ENCODE measurements around the gene MAP9. TPM values are rescaled to one million over a fixed set of nuclear protein-coding genes. Genes with fewer than 3 reads are reported as not detected.

MAP9 gene
- total and polyA plus RNA-seq, 7 donors, result 0.08 to 0.90 (median 0.39) TPM

DNA sequence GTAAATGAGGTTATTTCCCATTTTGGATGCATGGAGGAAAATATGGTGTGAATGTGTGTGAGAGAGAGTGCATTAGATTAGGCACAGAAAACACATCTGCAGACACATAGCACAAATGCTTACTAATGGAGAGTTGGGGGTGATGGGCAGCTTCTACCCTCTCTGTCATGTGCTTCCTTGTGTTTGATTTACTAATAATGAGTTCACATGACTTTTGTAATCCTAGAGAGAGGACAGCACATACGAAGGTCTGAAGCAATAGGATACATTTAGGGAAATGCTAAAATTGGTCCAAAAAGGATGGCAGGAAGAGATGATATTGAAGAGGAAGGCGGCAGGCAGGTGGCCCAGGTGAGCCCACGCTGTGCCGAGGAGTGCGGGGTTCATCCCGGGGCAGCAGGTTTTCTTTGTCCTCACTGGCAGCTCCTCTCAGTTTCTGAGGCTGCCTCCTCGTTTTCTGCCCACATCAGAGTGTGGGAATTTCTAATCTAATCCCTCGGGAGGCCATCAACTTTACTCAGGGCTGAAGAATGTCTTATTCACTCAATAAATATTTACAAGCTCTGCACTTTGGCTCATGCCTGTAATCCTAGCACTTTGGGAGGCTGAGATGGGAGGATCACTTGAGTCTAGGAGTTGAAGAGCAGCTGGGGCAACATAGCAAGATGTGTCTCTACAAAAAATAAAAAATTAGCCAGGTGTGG lies 15.9 kb upstream of the MAP9 start:
- no peaks in the 10 kb centered on the region for H3K27me3 ChIP-seq (ENCODE audit: insufficient read depth in 3 of 3, low read length in 2 of 3)
- H3K9me3 ChIP-seq, result no peaks in the 10 kb centered on the region
- no peak overlapping the region for H3K27ac ChIP-seq
- no peaks in the 10 kb centered on the region for H3K4me1 ChIP-seq
- no peak for DNase-seq
- intact Hi-C loops (cut with DNase I), result no loop called here
- no peak overlapping the region for H3K4me3 ChIP-seq
- no peak for ATAC-seq
- WGBS, 3 donors, result 53 to 61% (median 57%) methylated on average over 8 of the region's 8 CpGs
- no peaks in the 10 kb centered on the region for H3K36me3 ChIP-seq (ENCODE audit: insufficient read depth in 1 of 2, low read depth in 1 of 2)
- TF ChIP-seq CTCF (IDR thresholded peaks at IDR 0.05), result no peak

- intact Hi-C loops (cut with DNase I), result no loop called here
- H3K4me3 ChIP-seq, result no peak overlapping the region
- DNase-seq, result no peak
- H3K27me3 ChIP-seq (ENCODE audit: insufficient read depth in 3 of 3, low read length in 2 of 3), result no peaks in the 10 kb centered on the region
- H3K27ac ChIP-seq, result no peak overlapping the region
- no peaks in the 10 kb centered on the region for H3K9me3 ChIP-seq
- H3K4me1 ChIP-seq, result no peaks in the 10 kb centered on the region
- H3K36me3 ChIP-seq (ENCODE audit: insufficient read depth in 1 of 2, low read depth in 1 of 2), result no peaks in the 10 kb centered on the region
- no peak for ATAC-seq
- TF ChIP-seq CTCF (IDR thresholded peaks at IDR 0.05), result no peak
Observed at GRCh38 chr4:155391932-155392331, 15.2 kb upstream of the MAP9 start.

- H3K27ac ChIP-seq, result no peak overlapping the region
- H3K9me3 ChIP-seq, result no peaks in the 10 kb centered on the region
- no peak for DNase-seq
- H3K27me3 ChIP-seq (ENCODE audit: insufficient read depth in 3 of 3, low read length in 2 of 3), result no peaks in the 10 kb centered on the region
- H3K4me3 ChIP-seq, result no peak overlapping the region
- intact Hi-C loops (cut with DNase I), result no loop called here
- 86 to 93% (median 88%) methylated on average over 5 of the region's 5 CpGs for WGBS, 3 donors
- no peaks in the 10 kb centered on the region for H3K4me1 ChIP-seq
- no peak for TF ChIP-seq CTCF (IDR thresholded peaks at IDR 0.05)
- H3K36me3 ChIP-seq (ENCODE audit: insufficient read depth in 1 of 2, low read depth in 1 of 2), result no peaks in the 10 kb centered on the region
- ATAC-seq, result no peak
Observed at GRCh38 chr4:155388162-155388561, 11.4 kb upstream of the MAP9 start.

DNA sequence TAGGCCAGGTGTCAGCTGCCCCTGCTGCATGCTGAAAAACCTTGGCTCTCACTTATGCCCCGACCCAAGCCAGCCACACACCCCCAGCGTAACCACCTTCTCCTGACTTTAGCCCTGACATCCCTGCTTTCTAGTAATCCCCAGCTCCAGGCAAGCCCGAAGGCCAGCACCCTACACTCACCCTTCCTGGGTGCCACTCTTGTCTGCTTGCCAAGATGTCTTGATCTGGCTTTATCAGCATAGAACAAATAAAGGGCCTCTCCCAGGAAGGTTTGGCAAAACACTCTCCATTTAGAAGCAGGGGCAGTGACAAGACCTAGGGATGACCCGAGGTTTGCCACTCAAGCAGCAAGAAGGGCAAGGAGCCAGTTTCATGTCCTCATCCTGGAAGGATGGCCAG lies 6.8 kb upstream of the MAP9 start:
- H3K4me3 ChIP-seq, result no peak overlapping the region
- ATAC-seq (no peak), DNase-seq (no peak)
- WGBS, 3 donors, result 70 to 80% (median 74%) methylated on average over 4 of the region's 4 CpGs
- H3K36me3 ChIP-seq (ENCODE audit: insufficient read depth in 1 of 2, low read depth in 1 of 2), result no peaks in the 10 kb centered on the region
- no peaks in the 10 kb centered on the region for H3K27me3 ChIP-seq (ENCODE audit: insufficient read depth in 3 of 3, low read length in 2 of 3)
- H3K9me3 ChIP-seq, result no peaks in the 10 kb centered on the region
- H3K27ac ChIP-seq, result no peak overlapping the region
- H3K4me1 ChIP-seq, result no peaks in the 10 kb centered on the region
- intact Hi-C loops (cut with DNase I), result no loop called here
- TF ChIP-seq CTCF (IDR thresholded peaks at IDR 0.05), result no peak

- Histone ChIP-seq H3K4me3 (peak overlapping the region; percentile 66), H3K27ac (no peak overlapping the region), H3K27me3 (ENCODE audit: insufficient read depth in 3 of 3, low read length in 2 of 3) (peaks cover 0 to 31% (median 5%) of the 10 kb centered on the region in 3 donors), H3K9me3 (no peaks in the 10 kb centered on the region), H3K4me1 (no peaks in the 10 kb centered on the region), H3K36me3 (ENCODE audit: insufficient read depth in 1 of 2, low read depth in 1 of 2) (no peaks in the 10 kb centered on the region)
- ATAC-seq (no peak), DNase-seq (no peak)
- 39 to 49% (median 46%) methylated on average over 3 of the region's 3 CpGs for WGBS, 3 donors
- intact Hi-C loops (cut with DNase I), result no loop called here
- no peak for TF ChIP-seq CTCF (IDR thresholded peaks at IDR 0.05)
Observed at GRCh38 chr4:155377276-155377675, 511 bp upstream of the MAP9 start.
